ENCODE results near the gene CACNB2.

DNA sequence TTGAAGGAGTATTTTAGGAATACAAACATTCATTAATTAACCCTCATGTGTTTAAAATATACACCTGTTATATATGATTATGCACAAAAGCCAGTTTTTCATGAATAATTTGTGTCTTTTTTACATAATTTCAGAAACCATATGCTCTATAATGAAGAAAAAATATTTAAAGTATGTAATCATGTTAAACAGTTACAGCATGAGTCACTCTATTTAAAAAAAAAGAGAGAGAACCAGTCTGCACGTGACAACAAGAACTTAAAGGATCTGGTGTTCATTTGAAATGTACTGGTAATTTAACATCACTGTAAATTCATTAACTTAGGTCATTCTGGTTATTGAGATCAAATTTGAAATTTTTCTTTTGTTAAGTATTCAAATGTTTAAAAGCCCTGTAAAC, 228.5 kb downstream of the CACNB2 start:
- TF ChIP-seq GATA3 (IDR thresholded peaks at IDR 0.05; ENCODE audit: low read depth, low read length) (no peak), GATA2 (IDR thresholded peaks at IDR 0.05; ENCODE audit: low read depth, low read length) (no peak)

Measured in SH-SY5Y (cell line).